ENCODE data around the gene KCNE2.
"Not testable (repeated sequence)": the region's sequence is repeated elsewhere in the genome, so short reads cannot be mapped to it uniquely, and the experiment has no call there.

DNA sequence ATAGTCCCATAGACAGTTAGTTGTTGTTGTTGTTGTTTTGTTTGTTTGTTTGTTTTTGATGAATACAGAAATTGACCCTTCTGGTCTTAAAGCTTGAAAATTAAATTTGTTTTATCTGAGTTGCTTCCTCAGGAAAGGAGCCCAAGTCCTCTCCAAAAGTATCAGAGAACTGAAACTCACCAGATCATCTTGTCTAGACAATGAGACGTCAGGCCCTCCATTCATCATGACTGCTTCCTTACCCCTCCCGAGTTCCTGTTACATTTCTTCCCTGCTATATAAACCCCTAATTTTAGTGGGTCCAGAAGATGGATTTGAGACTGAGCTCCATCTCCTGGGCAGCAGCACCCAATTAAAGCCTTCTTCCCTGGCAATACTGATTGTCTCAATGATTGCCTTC is 42.9 kb downstream of the KCNE2 start:
- not testable (repeated sequence) for TF ChIP-seq ZNF239 (tag by site-specific recombination; IDR thresholded peaks at IDR 0.05); ZNF10 (tag by site-specific recombination; IDR thresholded peaks at IDR 0.05); ZNF510 (tag by site-specific recombination; IDR thresholded peaks at IDR 0.05; ENCODE audit: insufficient replicate concordance); ZBTB21 (tag by site-specific recombination; IDR thresholded peaks at IDR 0.05); KLF7 (tag by site-specific recombination; IDR thresholded peaks at IDR 0.05; ENCODE audit: borderline replicate concordance); GLIS2 (tag by site-specific recombination; IDR thresholded peaks at IDR 0.05); ZNF121 (tag by site-specific recombination; IDR thresholded peaks at IDR 0.05)
- TF ChIP-seq, protein P1, sequence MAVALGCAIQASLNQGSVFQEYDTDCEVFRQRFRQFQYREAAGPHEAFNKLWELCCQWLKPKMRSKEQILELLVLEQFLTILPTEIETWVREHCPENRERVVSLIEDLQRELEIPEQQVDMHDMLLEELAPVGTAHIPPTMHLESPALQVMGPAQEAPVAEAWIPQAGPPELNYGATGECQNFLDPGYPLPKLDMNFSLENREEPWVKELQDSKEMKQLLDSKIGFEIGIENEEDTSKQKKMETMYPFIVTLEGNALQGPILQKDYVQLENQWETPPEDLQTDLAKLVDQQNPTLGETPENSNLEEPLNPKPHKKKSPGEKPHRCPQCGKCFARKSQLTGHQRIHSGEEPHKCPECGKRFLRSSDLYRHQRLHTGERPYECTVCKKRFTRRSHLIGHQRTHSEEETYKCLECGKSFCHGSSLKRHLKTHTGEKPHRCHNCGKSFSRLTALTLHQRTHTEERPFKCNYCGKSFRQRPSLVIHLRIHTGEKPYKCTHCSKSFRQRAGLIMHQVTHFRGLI (tag by site-specific recombination; IDR thresholded peaks at IDR 0.05), result not testable (repeated sequence)
- TF ChIP-seq, protein P2, sequence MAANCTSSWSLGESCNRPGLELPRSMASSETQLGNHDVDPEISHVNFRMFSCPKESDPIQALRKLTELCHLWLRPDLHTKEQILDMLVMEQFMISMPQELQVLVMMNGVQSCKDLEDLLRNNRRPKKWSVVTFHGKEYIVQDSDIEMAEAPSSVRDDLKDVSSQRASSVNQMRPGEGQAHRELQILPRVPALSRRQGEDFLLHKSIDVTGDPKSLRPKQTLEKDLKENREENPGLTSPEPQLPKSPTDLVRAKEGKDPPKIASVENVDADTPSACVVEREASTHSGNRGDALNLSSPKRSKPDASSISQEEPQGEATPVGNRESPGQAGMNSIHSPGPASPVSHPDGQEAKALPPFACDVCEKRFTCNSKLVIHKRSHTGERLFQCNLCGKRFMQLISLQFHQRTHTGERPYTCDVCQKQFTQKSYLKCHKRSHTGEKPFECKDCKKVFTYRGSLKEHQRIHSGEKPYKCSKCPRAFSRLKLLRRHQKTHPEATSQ (tag by site-specific recombination; IDR thresholded peaks at IDR 0.05), result not testable (repeated sequence)

Measured in HEK293 (cell line).